HCT116 (cell line): Measurements from ENCODE around the gene ITGBL1. TPM values are rescaled to one million over a fixed set of nuclear protein-coding genes. Genes with fewer than 3 reads are reported as not detected.

Experiments used
- ATAC-seq: fragments of 200-7000 bp; cut with Tn5 transposase; 2 replicates; pipeline ENCODE4 v1.9.1; 2020; ENCODE audit warnings: mild to moderate bottlenecking, moderate library complexity
- BruUV-seq: library from RNA; stranded (reverse); fragments of 400-500 nt; replicated peaks from 2 replicates; lab custom pipeline; 2021; lab: Mats Ljungman, UMichigan
- CTCF ChIA-PET: fragments of 300-600 bp; sonication (Branson Sonifier 250); formaldehyde crosslinking; loops from one replicate; lab custom pipeline; 2021; ENCODE audit warnings: antibody characterized with exemption; lab: Charles Lee
- POLR2A ChIA-PET: fragments of 300-600, 350-600 bp; sonication (Branson Sonifier 250); formaldehyde crosslinking; loops from one replicate; lab custom pipeline; 2021; ENCODE audit warnings: antibody characterized with exemption; lab: Charles Lee
- RAD21 ChIA-PET, 2 experiments: fragments of 300-600 bp; sonication (Branson Sonifier 250); formaldehyde crosslinking; loops; one replicate each; lab custom pipeline; 2023; ENCODE audit warnings: low total read pairs in 2 of 2; ENCODE audit not compliant: uncharacterized antibody in 2 of 2, unreplicated experiment in 2 of 2, low non-redundant PET in 1 of 2; lab: Charles Lee
- DNase-seq: peaks from one replicate; pipeline ENCODE4 v3.0.0-alpha.2; 2010; ENCODE audit warnings: low read depth, low spot score
- H2AFZ ChIP-seq: fragments of 200-600 bp; shearing (Covaris generic), sonication (generic); 2 replicates; pipeline ENCODE4 v1.6.1; 2017; ENCODE audit warnings: low read depth, mixed run types, mixed read lengths, antibody characterized with exemption, low read length; ENCODE audit not compliant: poor library complexity, severe bottlenecking
- H3K27ac ChIP-seq: 2 replicates; pipeline ENCODE4 v1.5.1; 2012; ENCODE audit warnings: low read depth, low read length
- H3K27me3 ChIP-seq: fragments of 200-600 bp; sonication (generic); 2 replicates; pipeline ENCODE4 v1.6.1; 2016; ENCODE audit warnings: mixed run types, low read length, mixed read lengths; ENCODE audit not compliant: insufficient read depth
- H3K36me3 ChIP-seq, 2 experiments: fragments of 200-500 bp in 1 of 2; fragments of 200-600 bp in 1 of 2; sonication (Bioruptor generic) in 1 of 2; sonication (generic) in 1 of 2; 2 replicates each; pipeline versions ENCODE4 v1.5.1 to v1.6.1; 2014 to 2016; ENCODE audit warnings: low read length in 2 of 2, inconsistent platforms in 1 of 2, mixed read lengths in 1 of 2, mixed run types in 1 of 2; ENCODE audit not compliant: insufficient read depth in 2 of 2, control insufficient read depth in 1 of 2
- H3K4me1 ChIP-seq, 2 experiments: fragments of 200-600 bp in 1 of 2; sonication (generic) in 1 of 2; 2 replicates each; pipeline versions ENCODE4 v1.5.1 to v1.6.1; 2012 to 2017; ENCODE audit warnings: low read length in 2 of 2, inconsistent platforms in 1 of 2, mild to moderate bottlenecking in 1 of 2, mixed read lengths in 1 of 2, mixed run types in 1 of 2, moderate library complexity in 1 of 2; ENCODE audit not compliant: insufficient read depth in 2 of 2, control insufficient read depth in 1 of 2
- H3K4me2 ChIP-seq: fragments of 200-600 bp; sonication (generic); 2 replicates; pipeline ENCODE4 v1.6.1; 2017; ENCODE audit warnings: mixed run types, low read length, mixed read lengths
- H3K4me3 ChIP-seq, 2 experiments: fragments of 200-600 bp in 1 of 2; sonication (generic) in 1 of 2; replicated peaks in 1 of 2; 2 replicates each; pipeline ENCODE4 v1.5.1; 2011 to 2016; ENCODE audit warnings: low read length in 2 of 2, control low read depth in 1 of 2, low read depth in 1 of 2, mild to moderate bottlenecking in 1 of 2, mixed read lengths in 1 of 2, mixed run types in 1 of 2
- H3K79me2 ChIP-seq: fragments of 200-600 bp; sonication (generic); 2 replicates; pipeline ENCODE4 v1.6.1; 2017; ENCODE audit warnings: mild to moderate bottlenecking, mixed run types, low read length, moderate library complexity, mixed read lengths; ENCODE audit not compliant: insufficient read depth
- H3K9ac ChIP-seq: fragments of 200-600 bp; sonication (generic); 2 replicates; pipeline ENCODE4 v1.6.1; 2016; ENCODE audit warnings: low read length, mixed read lengths
- H3K9me2 ChIP-seq: fragments of 200-600 bp; sonication (generic), shearing (Covaris generic); 2 replicates; pipeline ENCODE4 v1.6.1; 2017; ENCODE audit warnings: mixed run types, mild to moderate bottlenecking, moderate library complexity; ENCODE audit not compliant: insufficient read depth
- H3K9me3 ChIP-seq, 2 experiments: fragments of 200-500 bp in 1 of 2; fragments of 200-600 bp in 1 of 2; sonication (Bioruptor generic) in 1 of 2; sonication (generic) in 1 of 2; 2 replicates each; pipeline ENCODE4 v1.6.1; 2014 to 2017; ENCODE audit warnings: low read length in 2 of 2, mixed read lengths in 2 of 2, inconsistent platforms in 1 of 2, low read depth in 1 of 2, mild to moderate bottlenecking in 1 of 2, mixed run types in 1 of 2, moderate library complexity in 1 of 2; ENCODE audit not compliant: control insufficient read depth in 1 of 2, insufficient read depth in 1 of 2
- H4K20me1 ChIP-seq: fragments of 200-600 bp; sonication (generic), shearing (Covaris generic); 2 replicates; pipeline ENCODE4 v1.6.1; 2017; ENCODE audit warnings: mixed run types, mild to moderate bottlenecking, moderate library complexity; ENCODE audit not compliant: insufficient read depth
- ATF3 ChIP-seq: IDR thresholded peaks from 2 replicates; pipeline ENCODE4 v1.6.1; 2012
- CBX3 ChIP-seq: IDR thresholded peaks from 2 replicates; pipeline ENCODE4 v1.6.1; 2012; ENCODE audit warnings: low read depth
- CEBPB ChIP-seq: IDR thresholded peaks from 2 replicates; pipeline ENCODE4 v1.6.1; 2012; ENCODE audit warnings: low read depth
- CTCF ChIP-seq, 3 experiments: fragments of 200-600 bp in 1 of 3; sonication (generic) in 1 of 3; IDR thresholded peaks in 2 of 3; conservative IDR thresholded peaks in 1 of 3; 2 replicates each; pipeline ENCODE4 v1.5.1; 2012 to 2017; ENCODE audit warnings: low read depth in 2 of 3, low read length in 2 of 3, antibody characterized with exemption in 1 of 3, borderline replicate concordance in 1 of 3, control low read depth in 1 of 3, mild to moderate bottlenecking in 1 of 3, mixed read lengths in 1 of 3, mixed run types in 1 of 3, moderate library complexity in 1 of 3; ENCODE audit not compliant: insufficient read depth in 1 of 3
- EGR1 ChIP-seq: IDR thresholded peaks from 2 replicates; pipeline ENCODE4 v1.6.1; 2012; ENCODE audit warnings: low read depth
- JUND ChIP-seq: IDR thresholded peaks from 2 replicates; pipeline ENCODE4 v1.6.1; 2012
- MAX ChIP-seq: IDR thresholded peaks from 2 replicates; pipeline ENCODE4 v1.6.1; 2012
- POLR2A ChIP-seq: IDR thresholded peaks from 2 replicates; pipeline ENCODE4 v1.7.0; 2011; ENCODE audit warnings: borderline replicate concordance; ENCODE audit not compliant: insufficient read depth, insufficient read length; ENCODE audit errors: extremely low read depth
- POLR2AphosphoS5 ChIP-seq: IDR thresholded peaks from 2 replicates; pipeline ENCODE4 v1.6.1; 2011; ENCODE audit warnings: mild to moderate bottlenecking, low read depth, low read length, moderate library complexity
- RAD21 ChIP-seq: IDR thresholded peaks from 2 replicates; pipeline ENCODE4 v1.6.1; 2012; ENCODE audit warnings: low read depth, mild to moderate bottlenecking
- REST ChIP-seq: IDR thresholded peaks from 2 replicates; pipeline ENCODE4 v1.6.1; 2012; ENCODE audit warnings: low read depth
- SIN3A ChIP-seq: IDR thresholded peaks from 2 replicates; pipeline ENCODE4 v1.6.1; 2012; ENCODE audit warnings: low read depth
- SRF ChIP-seq: IDR thresholded peaks from 2 replicates; pipeline ENCODE4 v1.6.1; 2012; ENCODE audit warnings: low read depth
- TCF7L2 ChIP-seq: IDR thresholded peaks from 2 replicates; pipeline ENCODE4 v1.7.0; 2011; ENCODE audit warnings: borderline replicate concordance, inconsistent platforms; ENCODE audit not compliant: insufficient read depth, insufficient read length; ENCODE audit errors: extremely low read depth
- ZBTB33 ChIP-seq: IDR thresholded peaks from 2 replicates; pipeline ENCODE4 v1.6.1; 2011; ENCODE audit warnings: mild to moderate bottlenecking, low read length, moderate library complexity; ENCODE audit not compliant: insufficient replicate concordance; ENCODE audit errors: extremely low read depth
- ZFX ChIP-seq: fragments of 450-650 bp; IDR thresholded peaks from 2 replicates; pipeline ENCODE4 v1.6.1; 2017
- ZNF274 ChIP-seq: fragments of 200-500 bp; sonication (Bioruptor generic); IDR thresholded peaks from 2 replicates; pipeline ENCODE4 v1.6.1; 2014; ENCODE audit warnings: mild to moderate bottlenecking, low read depth, low read length, inconsistent platforms
- intact Hi-C: fragments of 100-400 bp; cut with micrococcal nuclease; formaldehyde crosslinking; loops from 2 replicates; pipeline ENCODE4 v1.10.0; 2022
- total RNA-seq: library from RNA; stranded (reverse); gene quantifications from one replicate; pipeline ENCODE4 v1.2.1, GENCODE V29; 2021; ENCODE audit not compliant: unreplicated experiment

ITGBL1 gene
- total RNA-seq, 1 experiment from 2014 or later: 0.66 TPM

- intact Hi-C loops: no loop called here
- H3K27me3 ChIP-seq: no peaks in the 10 kb centered on the region
- TF ChIP-seq ZFX (no peak), SRF (no peak), MAX (no peak), POLR2AphosphoS5 (no peak), ZNF274 (no peak), POLR2A (no peak), ATF3 (no peak), EGR1 (no peak), ZBTB33 (no peak), JUND (no peak), REST (no peak), TCF7L2 (no peak), SIN3A (no peak), RAD21 (no peak), CBX3 (no peak), CTCF (IDR thresholded peaks at IDR 0.05 in 2 of 3, conservative IDR thresholded peaks at IDR 0.05 in 1 of 3; ENCODE audit: borderline replicate concordance in 1 of 3, insufficient read depth in 1 of 3, low read depth in 2 of 3, low read length in 2 of 3) (no peak), CEBPB (no peak)
- ChIA-PET POLR2A (no interaction called here), CTCF (no interaction called here), RAD21 (no interaction called here)
- no peak overlapping the region for H3K4me3 ChIP-seq
- H3K9me2 ChIP-seq: no peaks in the 10 kb centered on the region
- no peak for ATAC-seq
- H3K4me1 ChIP-seq: no peaks in the 10 kb centered on the region
- no peak overlapping the region for H3K27ac ChIP-seq
- no peak overlapping the region for H3K4me2 ChIP-seq
- no TSS peak for BruUV-seq
- no peak overlapping the region for H3K9ac ChIP-seq
- peaks cover 0 to 4% of the 10 kb centered on the region in 2 experiments; a peak in 2 of 4 replicates for H3K9me3 ChIP-seq
- no peaks in the 10 kb centered on the region for H3K79me2 ChIP-seq
- no peak for DNase-seq
- no peaks in the 10 kb centered on the region for H3K36me3 ChIP-seq
- H4K20me1 ChIP-seq: no peaks in the 10 kb centered on the region
- H2AFZ ChIP-seq: no peak overlapping the region
Measured at GRCh38 chr13:101618440-101619187, 166.1 kb downstream of the ITGBL1 start.
